Left renal pelvis (tissue), 4 donors: ENCODE measurements around the gene INIP. TPM values are rescaled to one million over a fixed set of nuclear protein-coding genes. Genes with fewer than 3 reads are reported as not detected.

ENCODE experiments used
- DNase-seq, 4 donors: peaks; one replicate each; pipeline ENCODE4 v3.0.0-alpha.2; 2013; ENCODE audit warnings: low read depth in 4 of 4, low spot score in 3 of 4
- polyA plus RNA-seq, 4 donors: library from polyadenylated mRNA; unstranded; fragments of 120-200 nt; gene quantifications; one replicate each; pipeline ENCODE4 v1.2.1, GENCODE V29; 2013; ENCODE audit not compliant: insufficient read length in 4 of 4

The INIP gene, protein sequence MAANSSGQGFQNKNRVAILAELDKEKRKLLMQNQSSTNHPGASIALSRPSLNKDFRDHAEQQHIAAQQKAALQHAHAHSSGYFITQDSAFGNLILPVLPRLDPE
- 10 to 100 TPM; 24.9 to 39.0 (median 30.8) TPM for polyA plus RNA-seq

DNA sequence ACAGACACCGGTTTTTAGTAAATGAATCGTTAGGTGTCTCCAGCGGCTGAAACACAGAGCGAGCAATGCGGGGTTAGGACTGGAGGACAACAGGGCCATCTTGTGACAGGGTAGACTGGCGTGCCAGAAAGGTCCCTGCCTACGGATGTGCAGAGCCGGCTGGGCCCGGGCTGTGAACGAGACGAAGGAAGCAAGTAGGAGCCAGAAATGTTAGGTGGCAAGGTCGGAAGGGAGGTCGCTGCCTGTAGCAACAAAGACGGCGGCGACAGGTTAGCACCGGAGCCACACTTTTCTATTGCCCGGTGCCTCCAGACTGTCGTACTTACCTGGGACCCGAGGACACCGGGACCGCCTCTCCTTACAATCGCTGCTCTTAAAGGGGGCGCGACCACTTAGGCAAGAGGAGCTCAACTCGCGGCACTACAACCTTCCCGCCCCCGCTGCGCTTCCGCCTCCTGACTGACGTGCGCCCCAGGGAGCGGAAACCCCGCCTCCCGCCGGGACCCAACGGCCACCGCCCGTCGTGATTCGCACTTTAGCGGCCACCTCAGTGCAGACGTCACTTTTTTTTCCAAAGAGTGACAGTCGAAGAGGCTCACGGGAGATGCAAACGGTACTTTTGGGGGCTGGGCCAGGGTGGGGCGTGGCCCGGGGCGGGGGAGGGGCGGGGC is at the start of gene INIP:
Gene INIP, minus strand, starts transcription at position 457 of the 671 bp plus-strand sequence. CDS start 1,632 bp downstream, outside the sequence.
- peak; percentile 90 to 95 (median 92) for DNase-seq

DNA sequence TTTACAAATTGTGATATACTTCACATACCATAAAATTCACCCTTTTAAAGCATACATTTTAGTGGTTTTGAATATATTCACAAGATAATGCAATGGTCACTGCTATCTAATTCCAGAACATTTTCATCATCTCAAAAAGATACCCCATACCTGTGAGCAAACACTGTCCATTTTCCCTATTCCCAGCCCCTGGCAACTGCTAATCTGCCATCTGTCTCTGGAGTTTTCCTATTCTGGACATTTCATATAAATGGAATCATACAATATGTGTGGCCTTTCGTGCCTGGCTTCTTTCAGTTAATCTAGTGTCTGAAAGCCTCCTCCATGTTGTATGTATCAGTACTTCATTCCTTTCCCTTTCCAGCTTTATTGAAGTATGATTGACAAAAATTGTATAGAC is 47.4 kb upstream of the INIP start:
- no peak for DNase-seq

DNA sequence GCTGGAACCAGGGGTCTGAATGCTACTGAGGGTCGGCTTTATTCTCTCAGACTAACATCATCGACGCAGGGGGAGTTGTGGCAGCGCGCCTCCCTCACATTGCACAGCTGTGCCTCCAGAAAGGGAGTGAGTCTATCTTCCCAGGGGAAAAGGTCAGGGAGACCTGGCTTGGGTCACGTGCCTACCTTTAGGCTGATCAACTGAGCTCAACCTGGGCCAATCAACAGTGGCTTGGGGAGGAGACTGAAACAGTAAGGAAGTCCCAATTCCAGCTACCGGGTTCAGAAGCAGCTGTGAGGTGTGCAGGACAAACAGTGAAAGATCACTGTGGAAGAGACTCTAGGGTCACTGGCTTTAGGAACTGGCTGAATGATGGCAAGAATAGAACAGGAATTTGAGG is 46.9 kb upstream of the INIP start:
- no peak for DNase-seq

DNA sequence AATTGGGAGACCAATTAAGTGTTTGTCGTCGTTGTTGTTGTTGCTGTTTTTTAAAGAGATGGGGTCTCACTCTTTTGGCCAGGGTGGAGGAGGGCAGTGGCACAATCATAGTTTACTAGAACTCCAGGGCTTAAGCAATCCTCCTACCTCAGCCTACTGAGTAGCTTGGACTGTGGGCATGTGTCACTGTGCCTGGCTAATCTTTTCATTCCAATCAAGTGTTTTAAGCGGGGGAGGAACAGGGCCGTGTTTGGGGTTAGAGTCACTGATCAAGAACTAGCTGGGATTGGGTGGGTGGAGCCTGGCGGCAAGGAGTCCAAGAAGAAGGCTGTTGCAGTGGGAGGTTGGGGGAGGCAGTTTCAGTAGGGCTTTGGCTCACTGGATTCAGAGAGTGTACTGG is 46.4 kb upstream of the INIP start:
- DNase-seq, result peak in 1 of 4 donors; percentile 26

DNA sequence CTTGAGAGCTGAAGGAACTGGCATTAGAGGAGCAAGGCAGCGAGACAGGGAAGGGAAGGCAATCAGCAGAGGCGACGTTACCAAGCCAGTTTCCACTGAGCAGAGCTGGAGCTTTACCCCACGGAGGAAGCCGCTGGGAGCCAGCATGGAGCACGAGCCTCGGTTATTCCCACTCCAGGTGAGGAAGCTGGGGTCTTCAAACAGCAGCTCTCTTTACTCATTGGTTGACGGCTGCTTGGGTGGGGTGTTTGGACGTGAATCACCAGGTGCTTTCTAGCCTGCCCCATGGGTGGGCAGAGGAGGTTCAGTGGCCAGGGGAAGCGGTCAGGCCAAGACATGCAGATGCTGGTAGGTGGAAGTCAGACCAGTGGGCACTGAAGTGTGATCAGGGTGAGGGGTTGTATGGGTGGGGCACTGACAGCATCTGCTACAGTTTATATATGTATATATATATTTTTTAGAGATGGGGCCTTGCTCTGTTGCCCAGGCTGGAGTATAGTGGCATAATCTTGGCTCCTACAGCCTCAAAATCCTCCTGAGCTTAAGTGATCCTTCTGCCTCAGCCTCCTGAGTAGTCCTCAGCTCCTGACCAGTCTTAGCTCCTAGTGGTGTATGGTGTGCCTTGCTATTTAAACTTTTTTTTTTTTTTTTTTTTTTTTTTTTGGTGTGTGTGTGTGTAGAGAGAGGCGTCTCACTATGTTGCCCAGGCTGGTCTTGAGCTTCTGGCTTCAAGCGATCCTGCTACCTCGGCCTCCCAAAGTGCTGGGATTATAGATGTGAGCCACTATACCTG is 45.0 kb upstream of the INIP start:
- no peak for DNase-seq

DNA sequence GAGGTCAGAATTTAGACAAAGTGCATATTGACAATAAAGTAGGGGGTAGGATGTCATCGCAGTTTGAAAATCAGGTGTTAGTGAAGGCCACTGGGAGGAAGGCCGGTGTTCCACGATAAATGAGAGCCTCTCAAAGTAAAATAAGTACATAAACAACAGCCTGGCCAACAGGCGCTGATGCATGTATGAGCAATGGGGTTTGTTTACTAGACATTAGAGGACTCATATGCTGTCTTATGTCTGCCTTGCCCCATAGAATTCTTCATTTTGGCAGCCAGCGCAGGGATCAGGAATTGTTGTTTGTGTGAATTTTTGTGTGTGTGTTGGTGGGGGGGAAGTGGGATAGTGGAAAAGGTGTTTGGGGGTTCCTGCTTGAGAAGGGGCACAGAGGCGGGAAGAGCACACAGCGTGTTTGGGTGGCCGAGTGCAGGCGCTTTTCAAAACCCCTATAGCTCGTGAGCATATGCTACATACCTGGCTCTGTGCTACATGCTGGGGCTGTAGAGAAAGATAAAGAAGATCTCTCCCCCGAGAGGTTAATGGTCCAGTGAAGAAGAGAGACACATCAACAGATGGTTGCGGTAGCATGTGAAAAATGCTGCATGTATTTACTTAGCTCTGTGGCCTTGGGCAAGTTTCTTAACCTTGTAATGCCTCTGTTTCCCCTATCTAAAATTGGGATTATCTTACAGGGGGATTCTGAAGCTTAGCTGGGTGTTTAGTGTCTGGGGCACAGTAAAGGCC is 44.2 kb upstream of the INIP start:
- no peak for DNase-seq

DNA sequence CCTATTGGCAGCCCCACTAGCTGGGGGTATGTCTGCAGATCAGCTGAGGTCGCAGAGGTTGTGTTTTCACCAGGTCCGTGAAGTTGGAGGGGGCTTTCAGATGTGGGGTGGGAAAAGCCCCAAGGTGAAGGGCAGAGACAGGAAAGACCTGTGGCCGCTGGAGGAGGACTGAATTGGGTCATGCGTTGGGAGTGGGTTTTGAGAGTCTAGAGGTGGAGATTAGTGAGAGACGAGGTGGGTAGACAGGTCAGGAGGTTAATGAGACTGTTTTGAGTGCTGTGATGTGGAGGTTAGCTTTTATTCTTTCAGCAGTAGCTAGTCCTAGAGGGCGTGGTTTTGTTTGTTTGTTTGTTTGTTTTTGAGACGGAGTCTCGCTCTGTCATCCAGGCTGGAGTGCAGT is 42.9 kb upstream of the INIP start:
- no peak for DNase-seq

DNA sequence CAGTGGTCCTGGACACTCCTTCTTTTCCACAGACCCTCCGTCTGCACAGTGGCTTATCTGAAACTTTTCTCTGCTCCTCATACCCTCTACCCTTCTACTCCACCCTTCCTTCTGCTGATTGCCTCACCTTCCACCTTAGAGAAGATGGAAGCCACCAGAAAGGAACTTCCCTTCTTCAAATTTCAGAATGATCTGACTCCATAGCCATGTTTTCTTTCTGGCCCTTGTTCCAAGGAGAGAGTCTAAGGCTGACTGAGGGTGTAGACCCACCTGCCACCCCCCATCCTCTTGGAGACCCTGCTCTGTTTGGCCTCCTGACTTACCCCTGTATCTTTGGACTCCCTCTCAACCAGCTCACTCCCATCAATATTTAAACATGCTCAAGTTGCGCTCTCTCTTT is 40.0 kb upstream of the INIP start:
- DNase-seq, result no peak

DNA sequence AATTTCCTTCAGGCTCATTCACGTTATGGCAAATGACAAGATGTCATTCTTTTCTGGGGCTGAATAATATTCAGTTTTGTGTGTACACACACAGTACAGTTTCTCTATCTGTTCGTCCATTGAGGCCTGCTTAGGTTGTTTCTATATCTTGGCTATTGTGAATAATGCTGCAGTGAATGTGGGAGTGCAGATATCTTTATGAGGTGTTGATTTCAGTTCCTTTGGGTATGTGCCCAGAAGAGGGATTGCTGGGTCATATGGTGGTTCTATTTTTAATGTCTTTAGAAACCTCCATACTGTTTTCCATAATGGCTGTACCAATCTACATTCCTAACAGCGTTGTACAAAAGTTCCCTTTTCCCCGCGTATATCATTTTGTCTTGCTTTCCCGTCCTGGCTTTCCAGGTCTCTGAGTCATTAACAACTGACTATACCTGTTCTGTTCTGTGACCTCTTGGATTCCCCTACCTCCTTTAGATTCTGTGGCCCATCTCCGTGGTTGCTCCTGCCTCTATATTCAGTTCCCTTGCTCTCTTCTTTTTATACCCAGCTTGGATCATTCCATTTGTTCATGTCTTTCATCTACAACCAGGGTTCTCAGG is 39.5 kb upstream of the INIP start:
- no peak for DNase-seq

DNA sequence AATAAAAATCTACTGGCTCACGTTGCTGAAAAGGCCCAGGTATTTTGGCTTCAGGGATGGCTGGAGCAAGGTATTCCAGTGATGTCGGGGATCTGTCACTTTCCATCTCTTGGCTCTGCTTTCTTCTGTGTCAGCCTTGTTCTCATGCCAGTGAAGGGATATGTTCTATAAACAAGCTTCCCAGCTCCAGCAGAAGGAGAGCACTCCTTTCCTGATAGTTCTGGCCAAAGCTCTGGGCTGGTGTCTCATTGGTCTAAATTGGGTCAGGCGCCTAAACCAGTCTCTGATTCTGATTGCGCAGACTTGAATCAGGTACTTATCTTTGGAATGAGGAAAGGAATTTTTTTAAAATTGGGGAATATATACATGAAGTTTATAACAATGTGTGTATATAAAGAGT is 37.8 kb upstream of the INIP start:
- no peak for DNase-seq

DNA sequence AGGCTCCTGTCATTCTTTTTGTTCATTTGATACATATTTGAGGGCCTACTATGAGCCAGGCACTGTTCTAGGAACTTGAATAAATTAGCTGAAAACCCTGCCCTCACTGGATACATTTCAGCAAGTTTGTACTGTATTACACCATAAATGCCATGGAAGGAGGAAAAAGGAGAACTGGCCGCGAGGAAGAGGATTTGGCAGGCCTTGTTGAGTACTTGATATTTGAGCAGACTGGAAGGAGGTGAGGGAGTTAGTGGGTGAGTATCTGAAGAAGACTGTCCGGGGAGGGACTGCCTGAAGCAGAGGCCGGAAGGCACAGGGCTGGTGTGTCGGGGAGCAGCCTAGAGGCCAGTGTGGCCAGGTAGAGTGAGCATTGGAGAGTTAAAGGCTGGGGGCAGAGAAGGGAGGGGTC is 37.1 kb upstream of the INIP start:
- no peak for DNase-seq

DNA sequence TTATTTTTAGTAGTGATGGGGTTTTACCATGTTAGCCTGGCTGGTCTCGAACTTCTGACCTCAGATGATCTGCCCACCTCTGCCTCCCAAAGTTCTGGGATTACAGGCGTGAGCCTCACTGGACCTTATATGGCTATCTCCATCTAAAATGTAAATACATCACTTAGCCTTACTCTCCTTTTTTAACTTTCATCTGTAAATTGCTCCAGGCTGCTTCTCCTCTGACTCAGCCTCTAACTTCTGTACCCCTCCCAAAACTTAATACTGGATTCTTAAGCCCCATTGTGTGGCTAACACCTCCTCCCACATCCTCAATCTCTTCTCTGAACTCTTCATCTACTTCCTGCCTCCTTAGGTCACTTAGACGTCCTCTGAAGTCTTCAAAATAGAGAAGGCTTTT is 36.7 kb upstream of the INIP start:
- no peak for DNase-seq

DNA sequence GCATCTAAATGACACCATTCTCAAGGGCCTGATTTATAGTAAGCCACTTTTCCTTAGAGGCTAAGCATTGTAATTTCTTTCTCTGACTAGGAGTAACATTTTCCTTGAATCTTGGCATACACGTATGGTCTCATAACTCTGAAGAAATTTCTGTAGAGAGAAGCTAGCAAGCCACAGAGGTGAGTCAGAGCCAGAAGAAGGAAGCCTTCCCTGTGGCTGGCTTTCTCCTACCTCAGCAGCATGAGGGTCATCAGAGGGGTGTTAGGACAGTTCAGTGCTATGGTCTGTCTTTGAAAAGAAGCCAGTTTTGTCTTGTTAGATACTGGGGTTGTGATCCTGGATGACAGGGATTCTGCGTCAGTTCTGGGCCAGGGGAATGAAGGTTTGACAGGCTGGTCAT is 35.8 kb upstream of the INIP start:
- DNase-seq, result no peak

DNA sequence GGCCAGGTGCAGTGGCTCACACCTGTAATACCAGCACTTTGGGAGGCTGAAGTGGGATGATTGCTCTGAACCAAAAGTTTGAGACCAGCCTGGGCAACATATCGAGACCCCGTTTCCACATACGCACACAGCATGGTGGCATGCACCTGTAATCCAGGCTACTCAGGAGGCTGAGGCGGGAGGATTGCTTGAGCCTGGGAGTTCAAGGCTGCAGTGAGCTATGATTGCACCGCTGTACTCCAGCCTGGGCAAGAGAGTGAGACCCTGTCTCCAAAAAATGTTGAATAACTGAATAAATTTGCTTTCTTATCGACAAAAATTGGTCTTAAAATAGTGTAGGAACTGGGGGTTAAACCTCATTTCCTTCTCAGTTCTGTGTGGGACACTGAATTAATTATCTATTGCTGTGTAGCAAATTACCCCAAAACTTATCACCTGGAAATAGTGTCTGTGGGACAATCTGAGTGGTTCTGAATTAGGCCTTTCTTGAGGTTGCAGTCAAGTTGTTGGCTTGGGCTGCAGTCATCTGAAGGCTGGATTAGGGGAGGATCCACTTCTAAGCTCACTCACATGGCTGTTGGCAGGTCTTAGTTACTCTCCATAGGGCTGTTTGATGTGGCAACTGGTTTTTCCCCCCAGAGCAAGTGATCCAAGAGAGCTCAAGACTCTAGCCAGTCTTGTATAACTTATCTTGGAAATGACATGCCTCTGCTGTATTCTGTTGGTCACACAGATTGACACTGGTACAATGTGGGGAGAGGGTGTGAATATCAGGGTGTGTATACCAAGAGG is 34.6 kb upstream of the INIP start:
- no peak for DNase-seq

DNA sequence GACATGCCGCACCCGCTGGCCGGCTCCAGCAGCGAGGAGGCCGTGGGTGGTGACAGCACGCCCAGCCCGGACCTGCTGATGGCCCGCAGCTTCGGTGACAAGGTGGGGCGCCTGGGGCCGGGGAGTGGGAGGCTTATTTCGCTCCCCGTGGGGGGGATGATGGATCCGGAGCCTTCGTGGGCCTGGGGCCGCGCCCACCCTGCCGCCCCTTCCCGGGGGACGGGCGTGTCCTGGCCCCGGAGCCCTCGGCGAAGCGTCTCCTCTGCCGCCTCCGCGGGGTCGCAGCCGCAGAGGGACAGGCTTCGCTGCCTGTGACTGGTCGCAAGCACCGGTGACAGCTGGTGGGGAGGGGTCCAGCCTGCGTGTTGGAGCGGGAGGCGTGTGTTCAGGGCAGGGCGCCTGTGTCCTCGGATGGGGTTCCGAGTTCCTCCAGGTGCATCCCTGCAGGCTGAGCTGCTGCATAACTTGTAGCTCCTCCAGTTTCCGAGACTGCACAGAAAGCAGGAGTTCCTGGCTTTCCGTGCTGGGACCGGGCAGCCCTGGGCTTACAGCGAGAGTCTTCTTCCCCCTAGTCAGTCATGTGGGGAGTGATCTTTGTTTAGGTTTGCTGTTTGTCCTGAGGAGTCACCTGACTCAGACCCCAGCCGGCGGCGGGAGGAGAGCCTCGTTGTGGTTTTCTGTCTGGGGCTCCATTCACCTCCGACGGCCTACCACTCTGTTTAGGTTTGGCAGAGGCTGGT is 33.3 kb upstream of the INIP start:
- peak in 1 of 4 donors; percentile 46 for DNase-seq

DNA sequence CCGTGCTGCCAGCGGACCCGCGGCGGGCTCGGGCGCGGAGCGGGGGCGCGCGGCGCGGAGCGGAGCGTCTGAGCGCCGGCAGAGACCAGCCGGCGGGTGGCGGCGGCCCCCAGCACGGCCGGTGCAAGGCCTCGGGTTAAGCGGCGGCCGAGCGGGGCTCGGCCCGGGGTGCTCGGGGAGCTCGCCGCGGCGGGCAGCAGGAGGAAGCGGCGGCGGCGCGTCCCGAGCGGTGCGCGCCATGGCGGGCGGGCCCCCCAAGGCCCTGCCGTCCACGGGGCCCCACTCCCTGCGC is 32.8 kb upstream of the INIP start:
- no peak for DNase-seq

DNA sequence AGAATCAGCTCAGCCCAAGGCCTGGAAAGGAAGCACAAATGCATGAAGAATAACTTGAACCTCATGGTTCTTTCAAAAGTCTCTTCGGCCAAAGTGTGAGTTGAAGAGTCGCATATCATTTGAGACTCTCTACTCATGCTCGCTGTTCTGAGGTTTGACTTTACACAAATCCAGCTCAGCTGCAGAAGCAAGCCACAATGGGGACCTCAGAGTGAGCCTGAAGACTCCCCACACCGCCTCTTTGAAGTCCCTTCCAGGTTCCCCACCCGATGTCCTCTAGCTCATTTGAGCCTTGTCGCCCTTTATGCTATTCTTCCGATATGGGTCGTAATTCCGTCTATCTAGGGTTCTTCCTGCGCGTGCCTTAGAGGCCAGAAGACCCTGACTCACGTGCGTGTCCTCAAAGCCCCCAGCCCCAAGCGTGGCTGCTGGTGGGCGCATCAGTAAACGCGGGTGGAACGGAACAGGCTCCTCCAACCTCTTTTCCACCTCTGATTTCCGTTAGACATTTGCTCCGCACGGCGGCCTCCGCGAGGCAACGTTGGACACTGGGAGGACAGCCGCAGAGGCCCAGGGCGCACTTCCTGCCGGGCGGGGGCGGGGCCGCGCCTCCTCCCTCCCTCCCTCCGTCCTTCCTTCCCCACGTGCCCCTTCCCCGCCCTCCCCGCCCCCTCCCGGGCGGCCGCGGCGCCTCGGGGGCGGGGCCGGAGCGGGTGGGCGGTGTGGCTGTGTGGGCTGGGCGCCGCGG is 32.3 kb upstream of the INIP start, which contains the start of gene SNX30:
Gene SNX30, plus strand, starts transcription at position 745 of the 748 bp plus-strand sequence. CDS start 242 bp downstream, outside the sequence.
- peak; percentile 66 to 85 (median 83) for DNase-seq

DNA sequence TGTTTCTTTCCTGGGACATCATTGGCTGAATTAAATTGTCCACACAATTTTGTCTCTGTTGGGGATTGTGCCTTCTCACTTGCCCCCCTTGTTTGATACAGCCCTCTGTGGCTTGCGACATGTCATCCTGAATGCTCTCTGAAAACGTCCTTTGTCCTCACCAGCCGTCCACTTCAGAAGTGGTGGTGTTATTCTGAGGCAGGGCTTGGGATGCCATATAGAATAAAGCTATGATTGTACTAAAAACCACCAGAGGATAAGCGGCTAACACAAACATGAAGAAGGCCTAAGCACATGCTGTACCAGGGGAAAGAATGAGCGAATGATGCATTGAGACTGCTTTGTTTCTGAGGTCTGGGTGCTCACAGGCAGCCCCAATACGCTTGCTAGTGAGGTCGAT is 29.2 kb upstream of the INIP start:
- no peak for DNase-seq

DNA sequence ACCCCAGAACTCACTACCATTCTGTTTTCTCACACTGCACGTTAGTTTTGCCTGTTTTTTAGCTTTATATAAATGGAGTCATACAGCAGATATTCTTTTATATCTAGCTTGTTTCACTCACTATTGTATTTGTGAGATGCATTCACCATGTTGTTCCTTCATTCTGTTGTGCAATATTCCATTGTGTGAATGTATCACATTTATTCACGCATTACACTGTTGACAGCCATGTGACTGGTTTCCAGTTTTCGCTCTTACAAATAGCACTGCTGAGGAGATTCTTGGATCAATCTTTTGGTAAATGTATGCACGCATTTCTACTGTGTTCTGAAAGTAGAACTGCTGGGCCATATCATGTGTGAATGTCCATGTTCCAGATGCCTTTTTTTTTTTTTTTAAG is 26.3 kb upstream of the INIP start:
- DNase-seq, result no peak
